Measurements from ENCODE around the gene CDK5R1.

- TF ChIP-seq CTCF (optimal IDR thresholded peaks at IDR 0.05 in 1 of 3, IDR thresholded peaks at IDR 0.05 in 1 of 3, conservative IDR thresholded peaks at IDR 0.05 in 1 of 3; ENCODE audit: extremely low read depth in 1 of 3, insufficient read depth in 2 of 3, low read length in 3 of 3): no peak
- no peak for TF ChIP-seq EZH2 (IDR thresholded peaks at IDR 0.05; ENCODE audit: low read length)
These were observed 11.5 kb upstream of the CDK5R1 start for GRCh38 chr17:32475258-32475657.

Measured in keratinocyte (primary cell).